C4-2B (cell line): ENCODE results near the gene BRICD5.

Experiments used
- ZFX ChIP-seq: fragments of 450-650 bp; IDR thresholded peaks from 2 replicates; pipeline ENCODE4 v1.6.1; 2017
- TF ChIP-seq, protein P1 (sequence below): fragments of 450-650 bp; conservative IDR thresholded peaks from 2 replicates; pipeline ENCODE4 v1.5.1; 2017; ENCODE audit warnings: mild to moderate bottlenecking

DNA sequence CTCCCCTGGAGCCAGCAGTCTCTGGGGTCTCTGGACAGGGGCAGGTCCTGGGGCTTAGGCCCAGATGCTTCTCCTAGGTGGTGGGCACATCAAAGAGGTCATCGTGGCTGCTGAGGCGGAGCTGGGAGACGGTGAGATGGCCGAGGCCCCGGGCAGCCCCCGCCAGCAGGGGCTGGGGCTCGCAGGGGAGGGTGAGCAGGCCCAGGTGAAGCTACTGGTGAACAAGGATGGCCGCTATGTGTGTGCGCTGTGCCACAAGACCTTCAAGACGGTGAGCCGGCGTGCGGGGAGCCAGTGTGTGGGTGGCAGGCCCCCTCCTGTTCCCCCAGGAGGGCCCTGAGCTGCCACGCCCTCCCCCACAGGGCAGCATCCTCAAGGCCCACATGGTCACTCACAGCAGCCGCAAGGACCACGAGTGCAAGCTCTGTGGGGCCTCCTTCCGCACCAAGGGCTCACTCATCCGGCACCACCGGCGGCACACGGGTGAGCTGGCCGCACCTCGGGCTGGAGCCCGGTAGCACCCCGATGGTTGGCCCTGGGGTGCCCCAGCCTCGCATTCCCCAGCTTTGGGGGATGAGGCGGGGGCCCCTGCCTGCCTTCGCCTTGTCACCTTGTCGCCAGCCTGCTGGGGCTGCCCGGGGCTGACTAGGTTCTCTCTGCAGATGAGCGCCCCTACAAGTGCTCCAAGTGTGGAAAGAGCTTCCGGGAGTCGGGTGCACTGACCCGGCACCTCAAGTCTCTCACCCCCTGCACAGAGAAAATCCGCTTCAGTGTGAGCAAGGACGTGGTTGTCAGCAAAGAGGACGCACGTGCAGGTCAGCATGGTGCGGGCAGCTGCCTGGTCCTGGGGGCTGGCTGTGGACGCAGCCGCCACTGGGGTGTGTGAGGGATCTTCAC is 21.7 kb upstream of the BRICD5 start:
- TF ChIP-seq, protein P1, sequence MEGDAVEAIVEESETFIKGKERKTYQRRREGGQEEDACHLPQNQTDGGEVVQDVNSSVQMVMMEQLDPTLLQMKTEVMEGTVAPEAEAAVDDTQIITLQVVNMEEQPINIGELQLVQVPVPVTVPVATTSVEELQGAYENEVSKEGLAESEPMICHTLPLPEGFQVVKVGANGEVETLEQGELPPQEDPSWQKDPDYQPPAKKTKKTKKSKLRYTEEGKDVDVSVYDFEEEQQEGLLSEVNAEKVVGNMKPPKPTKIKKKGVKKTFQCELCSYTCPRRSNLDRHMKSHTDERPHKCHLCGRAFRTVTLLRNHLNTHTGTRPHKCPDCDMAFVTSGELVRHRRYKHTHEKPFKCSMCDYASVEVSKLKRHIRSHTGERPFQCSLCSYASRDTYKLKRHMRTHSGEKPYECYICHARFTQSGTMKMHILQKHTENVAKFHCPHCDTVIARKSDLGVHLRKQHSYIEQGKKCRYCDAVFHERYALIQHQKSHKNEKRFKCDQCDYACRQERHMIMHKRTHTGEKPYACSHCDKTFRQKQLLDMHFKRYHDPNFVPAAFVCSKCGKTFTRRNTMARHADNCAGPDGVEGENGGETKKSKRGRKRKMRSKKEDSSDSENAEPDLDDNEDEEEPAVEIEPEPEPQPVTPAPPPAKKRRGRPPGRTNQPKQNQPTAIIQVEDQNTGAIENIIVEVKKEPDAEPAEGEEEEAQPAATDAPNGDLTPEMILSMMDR: no peak
- no peak for TF ChIP-seq ZFX
